Mesenchymal stem cell (in vitro differentiated cells and primary cell): ENCODE data around the gene SPATS2L.

Source experiments
- DNase-seq: peaks from one replicate; pipeline ENCODE4 v3.0.0-alpha.2; 2013
- H2AFZ ChIP-seq: one replicate; pipeline ENCODE4 v1.6.1; 2013; ENCODE audit warnings: low read depth, mild to moderate bottlenecking, control low read depth, inconsistent platforms, low read length, moderate library complexity
- H2AK5ac ChIP-seq: 2 replicates; pipeline ENCODE4 v1.6.1; 2013; ENCODE audit warnings: low read length, moderate library complexity, mild to moderate bottlenecking, inconsistent platforms; ENCODE audit not compliant: severe bottlenecking
- H2BK120ac ChIP-seq: one replicate; pipeline ENCODE4 v1.6.1; 2013; ENCODE audit warnings: low read depth, mild to moderate bottlenecking, inconsistent platforms, low read length, moderate library complexity
- H2BK12ac ChIP-seq, 2 experiments: one replicate each; pipeline ENCODE4 v1.6.1; 2013; ENCODE audit warnings: inconsistent platforms in 2 of 2, low read length in 2 of 2, mild to moderate bottlenecking in 2 of 2, moderate library complexity in 2 of 2, control low read depth in 1 of 2
- H2BK15ac ChIP-seq: one replicate; pipeline ENCODE4 v1.6.1; 2013; ENCODE audit warnings: mild to moderate bottlenecking, low read depth, inconsistent platforms; ENCODE audit not compliant: poor library complexity, severe bottlenecking
- H2BK5ac ChIP-seq: 2 replicates; pipeline ENCODE4 v1.6.1; 2013; ENCODE audit warnings: low read depth, mild to moderate bottlenecking, low read length, control low read depth, inconsistent platforms; ENCODE audit not compliant: poor library complexity, severe bottlenecking
- H3K14ac ChIP-seq, 2 experiments: one replicate each; pipeline ENCODE4 v1.6.1; 2013; ENCODE audit warnings: inconsistent platforms in 2 of 2, low read length in 2 of 2, control low read depth in 1 of 2, mild to moderate bottlenecking in 1 of 2, moderate library complexity in 1 of 2
- H3K18ac ChIP-seq, 2 experiments: one replicate each; pipeline ENCODE4 v1.6.1; 2013; ENCODE audit warnings: inconsistent platforms in 2 of 2, low read length in 2 of 2, control low read depth in 1 of 2, low read depth in 1 of 2, mild to moderate bottlenecking in 1 of 2
- H3K23ac ChIP-seq, 2 experiments: one replicate each; pipeline ENCODE4 v1.6.1; 2013; ENCODE audit warnings: inconsistent platforms in 2 of 2, low read length in 2 of 2, mild to moderate bottlenecking in 2 of 2, moderate library complexity in 2 of 2, control low read depth in 1 of 2
- H3K27ac ChIP-seq: 2 replicates; pipeline ENCODE4 v1.5.1; 2013; ENCODE audit warnings: mild to moderate bottlenecking, moderate library complexity, low read length, control low read depth, inconsistent platforms; ENCODE audit not compliant: poor library complexity, severe bottlenecking
- H3K27me3 ChIP-seq, 2 experiments: 2 replicates each; pipeline versions ENCODE4 v1.6.1 to v1.7.0; 2013; ENCODE audit warnings: low read length in 2 of 2, mild to moderate bottlenecking in 2 of 2, moderate library complexity in 2 of 2, control low read depth in 1 of 2, inconsistent platforms in 1 of 2; ENCODE audit not compliant: control insufficient read depth in 1 of 2, insufficient read depth in 1 of 2
- H3K36me3 ChIP-seq, 2 experiments: 2 replicates each; pipeline versions ENCODE4 v1.6.1 to v1.7.0; 2013; ENCODE audit warnings: low read length in 2 of 2, control low read depth in 1 of 2, inconsistent platforms in 1 of 2, low read depth in 1 of 2, mild to moderate bottlenecking in 1 of 2; ENCODE audit not compliant: insufficient read depth in 2 of 2, control insufficient read depth in 1 of 2
- H3K4ac ChIP-seq, 2 experiments: one replicate each; pipeline ENCODE4 v1.6.1; 2013; ENCODE audit warnings: inconsistent platforms in 2 of 2, low read length in 2 of 2, mild to moderate bottlenecking in 2 of 2, moderate library complexity in 2 of 2, control low read depth in 1 of 2, low read depth in 1 of 2
- H3K4me1 ChIP-seq: 2 replicates; pipeline ENCODE4 v1.6.1; 2013; ENCODE audit warnings: low read depth, low read length, control low read depth; ENCODE audit not compliant: control insufficient read depth, insufficient read depth
- H3K4me2 ChIP-seq: 2 replicates; pipeline ENCODE4 v1.6.1; 2013; ENCODE audit warnings: low read length, mild to moderate bottlenecking, inconsistent platforms; ENCODE audit not compliant: poor library complexity, severe bottlenecking
- H3K4me3 ChIP-seq, 2 experiments: 2 replicates each; pipeline versions ENCODE4 v1.5.1 to v1.7.0; 2013; ENCODE audit warnings: low read length in 2 of 2, mild to moderate bottlenecking in 2 of 2, control low read depth in 1 of 2, low read depth in 1 of 2; ENCODE audit not compliant: insufficient read depth in 1 of 2
- H3K79me1 ChIP-seq: replicated peaks from 2 replicates; pipeline ENCODE4 v1.6.1; 2013; ENCODE audit warnings: mild to moderate bottlenecking, control low read depth, low read length, inconsistent platforms; ENCODE audit not compliant: poor library complexity, severe bottlenecking
- H3K9ac ChIP-seq: 2 replicates; pipeline ENCODE4 v1.7.0; 2013; ENCODE audit warnings: mild to moderate bottlenecking, low read length, moderate library complexity
- H3K9me3 ChIP-seq: 2 replicates; pipeline ENCODE4 v1.7.0; 2013; ENCODE audit warnings: mild to moderate bottlenecking, low read length; ENCODE audit not compliant: control insufficient read depth
- H4K8ac ChIP-seq: one replicate; pipeline ENCODE4 v1.6.1; 2013; ENCODE audit warnings: inconsistent platforms, mild to moderate bottlenecking, low read length, moderate library complexity
- H4K91ac ChIP-seq: one replicate; pipeline ENCODE4 v1.6.1; 2013; ENCODE audit warnings: mild to moderate bottlenecking, low read length, inconsistent platforms
- WGBS: methylation state at CpG from one replicate; pipeline ENCODE4 v1.1.7; 2013; ENCODE audit warnings: mixed read lengths; 5-methylcytosine and 5-hydroxymethylcytosine counted together

The SPATS2L gene

DNA sequence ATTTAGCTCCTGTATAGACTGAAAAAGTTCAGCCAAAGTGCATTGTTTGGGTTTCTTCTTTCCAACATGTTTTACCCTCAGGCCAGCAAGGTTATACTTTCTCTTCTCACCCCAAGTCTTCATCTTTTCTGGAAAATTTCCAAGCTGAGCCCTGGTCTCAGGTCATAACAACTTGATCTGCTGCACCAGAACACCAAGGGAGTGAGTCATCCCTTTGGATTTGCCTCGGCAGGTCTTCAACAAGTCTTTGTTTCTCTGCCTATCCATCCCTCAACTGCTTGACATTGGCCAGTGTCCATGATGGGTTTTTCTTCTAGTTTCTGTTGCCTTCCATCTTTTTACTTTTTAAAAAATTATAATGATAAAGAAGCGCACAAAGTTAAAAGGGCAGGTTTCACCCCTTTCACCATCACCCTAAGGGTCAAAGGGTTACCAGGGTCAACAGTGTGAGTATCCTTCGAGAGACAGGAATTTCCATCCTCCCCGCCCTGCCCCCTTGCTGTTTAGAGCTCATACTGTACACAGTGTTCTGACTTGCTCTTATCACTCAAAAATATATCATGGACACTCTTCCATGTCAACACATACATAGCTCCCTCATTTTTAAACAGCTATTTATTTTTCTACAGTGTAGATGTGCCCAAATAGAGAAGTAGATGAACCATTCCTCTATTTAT is 5.7 kb upstream of the SPATS2L start:
- Histone ChIP-seq H2BK12ac (peak overlapping the region in 1 of 2 experiments; percentile 10), H3K4ac (no peak overlapping the region), H3K4me3 (no peak overlapping the region), H2BK5ac (no peak overlapping the region), H3K27ac (peak overlapping the region; percentile 35), H3K14ac (no peak overlapping the region), H3K4me1 (peaks cover 7% of the 10 kb centered on the region), H3K9ac (no peak overlapping the region), H3K79me1 (peaks cover 1% of the 10 kb centered on the region), H2AK5ac (peak overlapping the region; percentile 47), H2BK120ac (no peak overlapping the region), H3K18ac (no peak overlapping the region), H3K4me2 (no peak overlapping the region), H3K36me3 (no peaks in the 10 kb centered on the region), H3K23ac (no peak overlapping the region), H3K27me3 (no peaks in the 10 kb centered on the region), H4K91ac (no peak overlapping the region), H4K8ac (no peak overlapping the region), H2BK15ac (no peak overlapping the region), H3K9me3 (no peaks in the 10 kb centered on the region), H2AFZ (no peak overlapping the region)
- DNase-seq, result peak; percentile 67
- WGBS, result 32% methylated on average over 4 of the region's 4 CpGs

DNA sequence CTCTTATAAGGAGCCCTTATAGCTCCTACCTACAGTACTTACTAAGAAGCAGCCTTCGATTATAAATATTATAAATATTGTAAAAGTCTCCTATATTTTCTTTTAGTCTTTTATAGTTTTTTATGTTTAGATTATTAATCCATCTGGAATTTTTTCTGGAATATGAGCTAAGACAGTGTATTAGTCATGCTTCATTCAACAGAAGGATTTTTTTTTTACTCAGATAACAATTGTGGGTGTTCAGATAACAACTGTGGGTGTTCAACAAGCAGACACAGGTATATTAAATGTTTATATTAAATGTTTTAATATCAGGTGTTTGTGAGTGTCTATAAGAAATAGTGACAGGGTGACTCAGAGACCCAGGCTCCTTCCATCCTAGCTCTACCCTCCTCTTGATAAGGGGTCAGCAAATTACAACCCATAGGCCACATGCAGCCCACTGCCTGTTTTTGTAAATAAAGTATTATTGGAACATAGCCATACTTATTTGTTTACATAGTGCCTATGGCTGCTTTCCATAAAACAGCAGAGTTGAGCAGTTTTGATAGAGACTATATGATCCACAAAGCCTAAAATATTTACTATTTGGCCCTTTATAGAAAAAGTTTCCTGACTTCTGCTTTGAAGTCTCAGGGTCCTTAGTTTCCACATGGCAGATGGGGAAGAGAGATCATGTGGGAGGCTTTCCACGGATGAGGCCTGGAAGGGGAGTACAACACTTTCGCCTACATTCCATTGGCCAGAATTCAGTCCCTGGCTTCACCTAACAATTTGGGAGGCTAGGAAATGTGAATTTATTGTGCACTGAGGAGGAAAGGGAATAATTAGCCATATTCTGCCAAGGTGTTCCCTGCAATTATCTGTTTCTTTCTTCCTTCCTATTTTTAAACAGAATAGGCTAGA is 4.3 kb upstream of the SPATS2L start:
- no peaks in the 10 kb centered on the region for H3K27me3 ChIP-seq
- H2BK15ac ChIP-seq, result no peak overlapping the region
- no peak overlapping the region for H3K4me2 ChIP-seq
- no peak overlapping the region for H3K9ac ChIP-seq
- H2BK5ac ChIP-seq, result peak overlapping the region; percentile 85
- no peak overlapping the region for H2BK120ac ChIP-seq
- H3K4ac ChIP-seq, result no peak overlapping the region
- peak overlapping the region; percentile 97 for H2AK5ac ChIP-seq
- no peak overlapping the region for H2BK12ac ChIP-seq
- no peak overlapping the region for H3K4me3 ChIP-seq
- H3K79me1 ChIP-seq, result peaks cover 1% of the 10 kb centered on the region
- peak overlapping the region; percentile 59 for H3K27ac ChIP-seq
- H3K4me1 ChIP-seq, result peaks cover 7% of the 10 kb centered on the region
- no peaks in the 10 kb centered on the region for H3K9me3 ChIP-seq
- H3K14ac ChIP-seq, result no peak overlapping the region
- no peak overlapping the region for H4K8ac ChIP-seq
- H2AFZ ChIP-seq, result no peak overlapping the region
- no peak overlapping the region for H3K23ac ChIP-seq
- H4K91ac ChIP-seq, result no peak overlapping the region
- H3K18ac ChIP-seq, result peak overlapping the region in 1 of 2 experiments; percentile 7
- 76% methylated on average over 2 of the region's 3 CpGs for WGBS
- H3K36me3 ChIP-seq, result no peaks in the 10 kb centered on the region
- DNase-seq, result no peak

DNA sequence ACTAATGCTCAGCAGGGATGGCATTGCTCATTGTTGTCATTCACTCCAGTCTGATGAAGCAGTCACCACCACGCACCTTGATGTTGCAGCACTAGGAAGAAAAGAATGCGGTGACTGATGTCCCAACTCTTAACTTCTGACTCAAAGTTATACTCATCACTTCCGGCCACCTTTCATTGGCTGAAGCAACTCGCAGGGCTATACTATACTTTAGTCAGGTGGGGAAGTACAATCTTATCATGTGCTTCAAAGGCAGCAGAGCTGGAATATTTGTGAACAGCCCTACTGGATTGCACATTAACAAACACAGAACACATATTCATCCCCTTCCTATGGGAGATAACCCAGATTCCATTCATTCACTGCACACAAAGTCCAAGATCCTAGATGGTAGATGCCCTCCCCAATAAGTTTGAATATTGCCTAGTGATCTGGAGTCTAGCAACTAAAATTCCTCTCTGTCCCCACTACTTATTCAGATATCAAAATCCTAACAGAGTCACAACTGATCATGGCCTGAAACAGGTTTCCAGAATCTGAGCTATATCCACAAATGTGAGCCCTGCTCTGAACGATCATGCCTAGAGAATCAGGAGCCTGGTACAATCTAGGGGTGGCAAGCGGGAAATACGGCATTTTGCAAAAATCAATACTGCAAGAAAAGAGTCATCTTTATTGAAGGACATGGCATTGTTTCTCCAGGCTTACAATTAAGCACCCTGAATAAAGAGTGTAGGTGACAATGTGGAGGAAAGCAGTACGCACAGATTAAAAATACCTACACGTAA is 3.4 kb upstream of the SPATS2L start:
- no peaks in the 10 kb centered on the region for H3K9me3 ChIP-seq
- H3K79me1 ChIP-seq, result peaks cover 1% of the 10 kb centered on the region
- H2BK15ac ChIP-seq, result no peak overlapping the region
- no peak overlapping the region for H4K8ac ChIP-seq
- no peak overlapping the region for H2BK120ac ChIP-seq
- no peak overlapping the region for H3K4me2 ChIP-seq
- H2AK5ac ChIP-seq, result peak overlapping the region; percentile 66
- WGBS, result 80% methylated on average over 7 of the region's 9 CpGs
- H3K18ac ChIP-seq, result peak overlapping the region in 1 of 2 experiments; percentile 9
- no peak overlapping the region for H4K91ac ChIP-seq
- no peak overlapping the region for H3K4ac ChIP-seq
- no peak overlapping the region for H3K23ac ChIP-seq
- no peak overlapping the region for H2AFZ ChIP-seq
- peak overlapping the region; percentile 38 for H3K27ac ChIP-seq
- H3K4me3 ChIP-seq, result no peak overlapping the region
- H3K9ac ChIP-seq, result no peak overlapping the region
- DNase-seq, result peak; percentile 38
- H3K27me3 ChIP-seq, result no peaks in the 10 kb centered on the region
- H2BK12ac ChIP-seq, result no peak overlapping the region
- no peak overlapping the region for H2BK5ac ChIP-seq
- peaks cover 7% of the 10 kb centered on the region for H3K4me1 ChIP-seq
- no peaks in the 10 kb centered on the region for H3K36me3 ChIP-seq
- H3K14ac ChIP-seq, result no peak overlapping the region
